ENCODE results near the gene TTC3. TPM values are rescaled to one million over a fixed set of nuclear protein-coding genes. Genes with fewer than 3 reads are reported as not detected.

The TTC3 gene
- total and polyA plus RNA-seq, 2 of the 13 experiments (the other 11 are each of a cell fraction or from before 2014, with no cell fraction given), result 55.7 to 108 TPM

GRCh38 chr21:37220981-37221664 lies 148.1 kb downstream of the TTC3 start (continued):
- TF ChIP-seq ZMAT3 (CRISPR knock-in tag; conservative IDR thresholded peaks at IDR 0.05) (0 out of 2 replicates have a peak, but pooled peaks have one; percentile 64), HOMEZ (CRISPR knock-in tag; IDR thresholded peaks at IDR 0.05; ENCODE audit: low read depth) (peak; percentile 90; the same call in 1 of the 2 replicates), FOSL2 (CRISPR knock-in tag; IDR thresholded peaks at IDR 0.05) (peak; percentile 59), CBFB (CRISPR knock-in tag; IDR thresholded peaks at IDR 0.05) (peak; percentile 71; the same call in 1 of the 2 replicates), ZNF124 (CRISPR knock-in tag; IDR thresholded peaks at IDR 0.05) (no peak), ZIK1 (CRISPR knock-in tag; IDR thresholded peaks at IDR 0.05; ENCODE audit: borderline replicate concordance, low read depth) (peak; percentile 74), ZSCAN21 (CRISPR knock-in tag; IDR thresholded peaks at IDR 0.05; ENCODE audit: borderline replicate concordance) (peak; percentile 80), ZBTB3 (CRISPR knock-in tag; IDR thresholded peaks at IDR 0.05; ENCODE audit: borderline replicate concordance, low read depth) (no peak), MBD4 (IDR thresholded peaks at IDR 0.05; ENCODE audit: borderline replicate concordance, low read length) (no peak), FOXM1 (CRISPR knock-in tag; IDR thresholded peaks at IDR 0.05) (no peak), FLYWCH1 (CRISPR knock-in tag; IDR thresholded peaks at IDR 0.05) (no peak), ZNF556 (CRISPR knock-in tag; IDR thresholded peaks at IDR 0.05; ENCODE audit: borderline replicate concordance) (peak; percentile 85; the same call in 1 of the 2 replicates), ETV6 (CRISPR knock-in tag; conservative IDR thresholded peaks at IDR 0.05) (peak; percentile 99), BCLAF1 (IDR thresholded peaks at IDR 0.05) (no peak), ZNF768 (CRISPR knock-in tag; IDR thresholded peaks at IDR 0.05) (peak; percentile 65; the same call in 1 of the 2 replicates), ZNF530 (CRISPR knock-in tag; IDR thresholded peaks at IDR 0.05; ENCODE audit: low read depth) (no peak), DNMT1 (CRISPR knock-in tag; IDR thresholded peaks at IDR 0.05) (peak; percentile 59), SALL1 (CRISPR knock-in tag; IDR thresholded peaks at IDR 0.05) (peak; percentile 93), SMC3 (IDR thresholded peaks at IDR 0.05; ENCODE audit: low read length) (no peak), ZNF276 (CRISPR knock-in tag; IDR thresholded peaks at IDR 0.05; ENCODE audit: low read depth) (no peak), HDAC6 (IDR thresholded peaks at IDR 0.05; ENCODE audit: low read depth, low read length) (no peak), HNF1B (CRISPR knock-in tag; IDR thresholded peaks at IDR 0.05) (peak; percentile 54; the same call in 1 of the 2 replicates), KLF13 (CRISPR knock-in tag; IDR thresholded peaks at IDR 0.05) (no peak), KDM3A (CRISPR knock-in tag; IDR thresholded peaks at IDR 0.05; ENCODE audit: low read depth) (peak; percentile 95)

All from HepG2 (cell line).